Measurements from ENCODE around the gene SNORC.

GRCh38 chr2:232892843-232893242, 22.8 kb downstream of the SNORC start:
- no peak for TF ChIP-seq CTCF (conservative IDR thresholded peaks at IDR 0.05; ENCODE audit: low read length)
- no peak for TF ChIP-seq EZH2phosphoT487 (IDR thresholded peaks at IDR 0.05; ENCODE audit: borderline replicate concordance, low read depth, low read length)

Measured in OCI-LY7 (cell line).